Body of pancreas (tissue), 4 donors: ENCODE results near the gene CDH6.

Experiments used
- POLR2A ChIP-seq, 3 donors: fragments of 450-650 bp; IDR thresholded peaks; one replicate each; pipeline ENCODE4 v1.6.1; 2016; ENCODE audit warnings: antibody characterized with exemption in 3 of 3, mild to moderate bottlenecking in 2 of 3
- TF ChIP-seq, protein P1 (sequence below), 7 experiments: fragments of 450-650 bp in 4 of 7; fragments of 200-600 bp in 3 of 7; sonication (generic) in 3 of 7; IDR thresholded peaks; one replicate each; pipeline ENCODE4 v1.5.1; 2016 to 2019; ENCODE audit warnings: antibody characterized with exemption in 7 of 7

DNA sequence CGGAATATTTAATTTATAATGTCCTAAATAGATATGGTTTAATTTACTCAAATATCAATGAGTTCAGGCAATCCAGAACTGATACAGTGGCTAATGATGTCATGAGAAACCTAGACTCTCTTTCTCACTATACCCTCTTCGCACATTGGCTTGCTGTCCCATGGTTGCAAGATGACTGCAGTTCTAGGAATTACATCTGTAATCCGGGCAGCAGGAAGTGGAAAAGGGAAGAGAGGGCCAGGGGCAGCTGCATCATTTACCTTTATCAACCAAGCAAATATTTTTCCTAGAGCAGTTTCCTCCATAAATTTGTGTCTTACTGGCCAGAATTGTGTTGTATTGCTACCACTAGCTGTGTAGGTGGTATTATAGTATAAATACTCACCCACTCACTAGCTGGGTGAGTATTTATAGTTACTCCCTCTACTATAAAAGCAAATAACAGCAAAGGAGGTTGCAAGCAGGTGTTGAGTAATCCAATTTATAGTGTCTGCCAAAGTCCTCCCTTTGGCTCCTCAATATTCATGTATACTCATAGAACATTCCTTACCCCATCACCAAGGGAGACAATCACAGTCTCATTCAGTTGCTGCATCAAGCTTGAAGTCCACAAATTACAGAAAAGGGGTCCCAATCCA, 169.6 kb downstream of the CDH6 start:
- TF ChIP-seq, protein P1, sequence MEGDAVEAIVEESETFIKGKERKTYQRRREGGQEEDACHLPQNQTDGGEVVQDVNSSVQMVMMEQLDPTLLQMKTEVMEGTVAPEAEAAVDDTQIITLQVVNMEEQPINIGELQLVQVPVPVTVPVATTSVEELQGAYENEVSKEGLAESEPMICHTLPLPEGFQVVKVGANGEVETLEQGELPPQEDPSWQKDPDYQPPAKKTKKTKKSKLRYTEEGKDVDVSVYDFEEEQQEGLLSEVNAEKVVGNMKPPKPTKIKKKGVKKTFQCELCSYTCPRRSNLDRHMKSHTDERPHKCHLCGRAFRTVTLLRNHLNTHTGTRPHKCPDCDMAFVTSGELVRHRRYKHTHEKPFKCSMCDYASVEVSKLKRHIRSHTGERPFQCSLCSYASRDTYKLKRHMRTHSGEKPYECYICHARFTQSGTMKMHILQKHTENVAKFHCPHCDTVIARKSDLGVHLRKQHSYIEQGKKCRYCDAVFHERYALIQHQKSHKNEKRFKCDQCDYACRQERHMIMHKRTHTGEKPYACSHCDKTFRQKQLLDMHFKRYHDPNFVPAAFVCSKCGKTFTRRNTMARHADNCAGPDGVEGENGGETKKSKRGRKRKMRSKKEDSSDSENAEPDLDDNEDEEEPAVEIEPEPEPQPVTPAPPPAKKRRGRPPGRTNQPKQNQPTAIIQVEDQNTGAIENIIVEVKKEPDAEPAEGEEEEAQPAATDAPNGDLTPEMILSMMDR (IDR thresholded peaks at IDR 0.05), result no peak
- TF ChIP-seq POLR2A (IDR thresholded peaks at IDR 0.05), result no peak
